Choroid plexus epithelial cell (primary cell): ENCODE results near the gene PARM1.

Experiments
- DNase-seq: peaks from one replicate; pipeline ENCODE4 v3.0.0-alpha.2; 2010; ENCODE audit warnings: low read depth
- H3K4me3 ChIP-seq: 2 replicates; pipeline ENCODE4 v1.5.1; 2011; ENCODE audit warnings: low read depth, mild to moderate bottlenecking, control low read depth, low read length, moderate library complexity
- CTCF ChIP-seq: conservative IDR thresholded peaks from 2 replicates; pipeline ENCODE4 v1.5.1; 2011; ENCODE audit warnings: low read depth, mild to moderate bottlenecking, control low read depth, inconsistent platforms, low read length, moderate library complexity

The PARM1 gene

GRCh38 chr4:74997948-74998729, 65.2 kb downstream of the PARM1 start:
- H3K4me3 ChIP-seq = no peak overlapping the region
- TF ChIP-seq CTCF = no peak

GRCh38 chr4:74999714-75000309, 66.9 kb downstream of the PARM1 start:
- H3K4me3 ChIP-seq = no peak overlapping the region
- no peak for DNase-seq
- no peak for TF ChIP-seq CTCF

More at GRCh38 chr4:74997948-74998729, 65.2 kb downstream of the PARM1 start:
- DNase-seq = no peak

- TF ChIP-seq CTCF = no peak
- DNase-seq = no peak
- no peak overlapping the region for H3K4me3 ChIP-seq
Observed at GRCh38 chr4:75001871-75002270, 69.0 kb downstream of the PARM1 start.

- no peak for DNase-seq
- TF ChIP-seq CTCF = no peak
- no peak overlapping the region for H3K4me3 ChIP-seq
Observed at GRCh38 chr4:75002381-75002780, 69.5 kb downstream of the PARM1 start.

- TF ChIP-seq CTCF = no peak
- no peak overlapping the region for H3K4me3 ChIP-seq
- no peak for DNase-seq
Observed at GRCh38 chr4:75003979-75004378, 71.1 kb downstream of the PARM1 start.

GRCh38 chr4:75004755-75005668, 72.1 kb downstream of the PARM1 start:
- H3K4me3 ChIP-seq = no peak overlapping the region
- DNase-seq = no peak
- TF ChIP-seq CTCF = no peak
